Activated CD4-positive, alpha-beta memory T cell treated with anti-CD3 and anti-CD28 coated beads, Interleukin-2, amount 10 ng/mL, durations not matched to agents 7 days and 5 days (primary cell): ENCODE measurements around the gene PANX2. TPM values are rescaled to one million over a fixed set of nuclear protein-coding genes. Genes with fewer than 3 reads are reported as not detected.

Experiments used
- CTCF ChIA-PET: fragments of 350-600 bp; sonication (Branson Sonifier 250); formaldehyde crosslinking; loops from one replicate; lab custom pipeline; 2021; ENCODE audit warnings: antibody characterized with exemption, inconsistent platforms; lab: Charles Lee
- POLR2A ChIA-PET: fragments of 350-600 bp; sonication (Branson Sonifier 250); formaldehyde crosslinking; loops from one replicate; lab custom pipeline; 2021; ENCODE audit warnings: antibody characterized with exemption; lab: Charles Lee
- DNase-seq: peaks from one replicate; pipeline ENCODE4 v3.0.0-alpha.2; 2020
- H3K27ac Mint-ChIP-seq: one replicate; pipeline ENCODE4 v1.8.0; 2021; ENCODE audit warnings: mild to moderate bottlenecking, mixed read lengths
- H3K27me3 Mint-ChIP-seq: one replicate; pipeline ENCODE4 v1.8.0; 2021; ENCODE audit warnings: mixed read lengths
- H3K36me3 Mint-ChIP-seq: one replicate; pipeline ENCODE4 v1.8.0; 2021; ENCODE audit warnings: low read depth, mixed read lengths
- H3K4me1 Mint-ChIP-seq: one replicate; pipeline ENCODE4 v1.8.0; 2021; ENCODE audit warnings: mixed read lengths
- H3K4me3 Mint-ChIP-seq: one replicate; pipeline ENCODE4 v1.8.0; 2021; ENCODE audit warnings: mild to moderate bottlenecking, mixed read lengths
- H3K9me3 Mint-ChIP-seq: one replicate; pipeline ENCODE4 v1.8.0; 2021; ENCODE audit warnings: mixed read lengths
- total RNA-seq, 2 experiments: library from RNA; stranded (reverse); gene quantifications; one replicate each; pipeline ENCODE4 v1.2.3, GENCODE V29; 2021

PANX2 gene
- total RNA-seq, 2 experiments from 2014 or later, result 0.83 to 0.88 TPM

DNA sequence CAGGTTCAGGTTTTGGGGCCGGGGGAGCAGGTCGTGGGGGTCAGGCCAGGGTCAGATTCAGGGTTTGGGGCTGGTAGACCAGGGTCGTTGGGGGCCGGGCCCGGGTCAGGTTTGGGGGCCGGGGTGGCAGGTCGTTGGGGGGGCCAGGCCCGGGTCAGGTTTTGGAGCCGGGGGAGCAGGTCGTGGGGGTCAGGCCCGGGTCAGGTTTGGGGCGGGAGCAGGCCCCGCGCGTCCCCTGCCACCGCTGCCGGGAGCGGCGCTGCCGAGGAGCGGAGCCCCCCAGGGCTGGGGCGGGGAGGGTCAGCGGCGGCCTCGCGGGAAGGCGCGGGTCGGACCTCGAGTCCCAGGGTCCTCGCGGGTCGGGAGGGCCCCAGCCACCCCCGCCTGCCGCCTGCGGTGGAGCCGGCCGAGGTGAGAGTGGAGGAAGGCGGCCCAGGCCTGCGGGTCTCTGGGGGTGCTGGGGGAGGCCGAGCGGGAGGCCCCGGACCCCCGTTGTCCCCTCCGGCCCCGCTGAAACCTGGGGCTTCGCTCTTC lies 15.7 kb downstream of the PANX2 start:
- peaks cover 16% of the 10 kb centered on the region for H3K36me3 Mint-ChIP-seq
- POLR2A ChIA-PET, result interaction anchor here (0.8 to 1.8 kb wide), 4 partner anchors 23 to 397 kb away, joined by 3 to 6 read pairs (median 4); partner anchors contain the start of genes CHKB and SCO2
- DNase-seq, result no peak
- H3K9me3 Mint-ChIP-seq, result no peaks in the 10 kb centered on the region
- CTCF ChIA-PET, result interaction anchor here (1.6 kb wide), 1 partner anchor 340 kb away, joined by 3 read pairs; no protein-coding TSS in a partner anchor
- H3K4me1 Mint-ChIP-seq, result peaks cover 40% of the 10 kb centered on the region
- H3K27ac Mint-ChIP-seq, result peak overlapping the region; percentile 92
- no peaks in the 10 kb centered on the region for H3K27me3 Mint-ChIP-seq
- peak overlapping the region; percentile 96 for H3K4me3 Mint-ChIP-seq

DNA sequence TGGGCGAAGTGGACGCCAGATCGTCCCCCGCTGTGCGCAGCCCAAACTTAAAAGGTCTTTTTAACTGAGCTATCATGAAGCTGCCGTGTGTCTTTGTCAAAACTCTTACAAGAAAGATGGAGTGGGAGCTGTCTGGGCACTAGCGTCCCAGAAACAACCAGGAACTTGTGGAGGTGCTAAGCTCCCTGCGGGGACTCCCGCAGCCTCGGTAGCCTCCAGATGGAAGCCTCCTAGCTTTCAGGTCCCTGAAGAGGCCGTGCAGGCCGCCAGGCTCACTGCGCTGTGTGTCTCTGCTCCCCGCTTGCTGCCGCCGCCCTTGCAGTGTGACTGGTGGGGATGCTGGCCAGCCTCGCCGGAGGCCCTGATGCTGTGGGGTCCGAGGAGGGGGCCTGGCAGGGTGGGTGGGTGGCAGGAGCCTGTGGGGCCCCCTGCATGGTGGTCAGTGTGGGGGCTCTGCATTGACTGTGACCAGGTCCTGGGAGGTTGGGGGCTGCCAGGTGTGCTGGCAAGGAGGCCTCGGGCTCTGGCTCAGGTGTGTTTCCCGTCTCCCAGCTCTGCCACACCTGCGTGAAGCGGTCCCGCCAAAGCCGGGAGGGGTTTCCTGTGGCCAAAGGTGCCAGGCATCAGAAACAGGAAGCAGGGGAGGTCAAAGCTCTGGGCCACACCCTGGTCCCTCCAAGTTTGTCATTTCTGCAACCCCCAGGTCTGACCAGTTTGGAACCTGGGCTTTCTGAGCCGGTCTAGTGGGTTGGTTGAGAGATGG lies 16.4 kb downstream of the PANX2 start:
- Mint-ChIP-seq H3K27me3 (no peaks in the 10 kb centered on the region), H3K4me1 (peaks cover 47% of the 10 kb centered on the region), H3K27ac (peak overlapping the region; percentile 92), H3K36me3 (peaks cover 23% of the 10 kb centered on the region), H3K9me3 (no peaks in the 10 kb centered on the region), H3K4me3 (peak overlapping the region; percentile 96)
- POLR2A ChIA-PET, result interaction anchor here (0.8 to 1.8 kb wide), 6 partner anchors 20 to 396 kb away, joined by 3 to 6 read pairs (median 4); partner anchors contain the start of genes CHKB, HDAC10 and SCO2
- CTCF ChIA-PET, result interaction anchor here (0.8 to 1.6 kb wide), 4 partner anchors 9 to 339 kb away, joined by 3 to 5 read pairs (median 3); no protein-coding TSS in a partner anchor
- DNase-seq, result peak; percentile 36

DNA sequence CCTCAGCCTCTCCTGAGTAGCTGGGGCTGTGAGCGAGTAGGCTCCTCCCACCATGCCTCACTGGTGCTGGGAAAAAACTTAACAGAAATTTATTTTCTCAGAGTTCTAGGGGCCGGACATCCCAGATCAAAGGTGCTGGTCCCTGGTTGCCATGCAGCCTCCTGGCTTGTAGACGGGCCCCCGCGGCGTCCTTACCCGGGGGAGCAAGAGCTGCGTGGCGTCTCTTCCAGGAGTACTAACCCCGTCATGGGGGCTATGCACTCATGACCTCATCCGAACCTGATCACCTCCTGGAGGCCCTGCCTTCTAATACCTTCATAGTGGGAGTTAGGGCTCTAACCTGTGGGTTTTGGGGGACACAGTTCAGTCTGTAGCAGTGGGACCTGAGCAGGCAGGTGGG lies 17.8 kb downstream of the PANX2 start:
- peak overlapping the region; percentile 10 for H3K4me3 Mint-ChIP-seq
- no peak for DNase-seq
- H3K9me3 Mint-ChIP-seq, result no peaks in the 10 kb centered on the region
- H3K36me3 Mint-ChIP-seq, result peaks cover 35% of the 10 kb centered on the region
- peaks cover 59% of the 10 kb centered on the region for H3K4me1 Mint-ChIP-seq
- peak overlapping the region; percentile 95 for H3K27ac Mint-ChIP-seq
- no peaks in the 10 kb centered on the region for H3K27me3 Mint-ChIP-seq
- ChIA-PET POLR2A (no interaction called here), CTCF (interaction anchor here (1.3 kb wide), 1 partner anchor 56 kb away, joined by 3 read pairs; no protein-coding TSS in a partner anchor)

DNA sequence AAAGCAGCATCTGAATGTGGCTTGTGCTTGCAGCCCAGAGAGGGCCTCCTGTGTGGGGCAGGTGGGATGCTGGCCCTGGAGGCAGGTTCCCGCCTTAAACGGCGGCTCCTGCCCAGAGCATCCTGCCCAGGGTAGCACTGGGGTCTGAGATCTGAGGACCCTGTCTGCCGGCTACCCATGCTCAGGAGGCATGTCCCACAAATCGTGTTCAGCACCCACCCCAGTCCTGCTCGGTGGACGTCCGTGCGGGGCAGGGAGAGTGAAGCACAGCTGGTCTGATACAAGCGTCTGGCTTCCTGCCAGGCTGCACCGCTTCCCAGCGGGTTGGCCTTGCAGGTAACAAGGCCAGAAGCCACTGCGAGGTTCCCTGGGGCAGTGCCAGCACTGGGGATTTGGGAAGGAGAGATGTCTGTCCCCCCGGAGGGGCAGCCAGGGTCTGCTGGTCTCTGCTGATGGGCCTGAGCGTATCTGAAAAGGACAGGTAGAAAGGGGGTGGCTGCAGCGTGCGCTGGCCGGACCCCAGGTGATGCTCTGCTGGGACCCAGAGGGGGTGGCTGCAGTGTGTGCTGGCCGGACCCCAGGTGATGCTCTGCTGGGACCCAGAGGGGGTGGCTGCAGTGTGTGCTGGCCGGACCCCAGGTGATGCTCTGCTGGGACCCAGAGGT lies 18.8 kb downstream of the PANX2 start:
- Mint-ChIP-seq H3K36me3 (peaks cover 35% of the 10 kb centered on the region), H3K4me1 (peaks cover 57% of the 10 kb centered on the region), H3K27me3 (no peaks in the 10 kb centered on the region), H3K4me3 (peak overlapping the region; percentile 79), H3K9me3 (no peaks in the 10 kb centered on the region), H3K27ac (peak overlapping the region; percentile 95)
- ChIA-PET CTCF (interaction anchor here (2.2 kb wide), 1 partner anchor 41 kb away, joined by 6 read pairs; no protein-coding TSS in a partner anchor), POLR2A (interaction anchor here (1.6 to 3.6 kb wide), 8 partner anchors 10 to 432 kb away, joined by 5 to 26 read pairs (median 12); partner anchors contain the start of genes SCO2 and SELENOO)
- no peak for DNase-seq

DNA sequence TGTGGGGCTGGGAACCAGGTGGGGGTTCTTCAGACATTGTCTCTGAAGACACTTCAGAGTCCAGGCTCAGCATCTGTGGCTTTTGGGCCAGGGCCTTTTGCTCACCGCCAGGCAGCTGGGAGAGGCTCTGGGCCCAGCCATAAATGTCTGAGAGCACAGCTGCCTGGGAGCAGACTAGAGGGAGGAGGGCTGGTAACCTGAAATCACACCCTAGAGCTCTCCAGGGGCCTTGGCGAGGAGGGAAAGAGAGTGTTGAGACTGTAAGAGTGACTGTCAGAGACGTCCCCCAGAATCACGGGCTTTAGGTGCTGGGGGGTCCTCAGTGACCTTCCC lies 19.3 kb downstream of the PANX2 start:
- ChIA-PET CTCF (interaction anchor here (2.2 kb wide), 1 partner anchor 41 kb away, joined by 6 read pairs; no protein-coding TSS in a partner anchor), POLR2A (interaction anchor here (0.9 to 3.6 kb wide), 13 partner anchors 9 to 432 kb away, joined by 4 to 26 read pairs (median 9); partner anchors contain the start of genes HDAC10, SCO2, SELENOO and TUBGCP6)
- H3K27me3 Mint-ChIP-seq, result no peaks in the 10 kb centered on the region
- H3K4me1 Mint-ChIP-seq, result peaks cover 55% of the 10 kb centered on the region
- no peak for DNase-seq
- H3K27ac Mint-ChIP-seq, result peak overlapping the region; percentile 95
- H3K36me3 Mint-ChIP-seq, result peaks cover 36% of the 10 kb centered on the region
- peak overlapping the region; percentile 79 for H3K4me3 Mint-ChIP-seq
- H3K9me3 Mint-ChIP-seq, result no peaks in the 10 kb centered on the region

DNA sequence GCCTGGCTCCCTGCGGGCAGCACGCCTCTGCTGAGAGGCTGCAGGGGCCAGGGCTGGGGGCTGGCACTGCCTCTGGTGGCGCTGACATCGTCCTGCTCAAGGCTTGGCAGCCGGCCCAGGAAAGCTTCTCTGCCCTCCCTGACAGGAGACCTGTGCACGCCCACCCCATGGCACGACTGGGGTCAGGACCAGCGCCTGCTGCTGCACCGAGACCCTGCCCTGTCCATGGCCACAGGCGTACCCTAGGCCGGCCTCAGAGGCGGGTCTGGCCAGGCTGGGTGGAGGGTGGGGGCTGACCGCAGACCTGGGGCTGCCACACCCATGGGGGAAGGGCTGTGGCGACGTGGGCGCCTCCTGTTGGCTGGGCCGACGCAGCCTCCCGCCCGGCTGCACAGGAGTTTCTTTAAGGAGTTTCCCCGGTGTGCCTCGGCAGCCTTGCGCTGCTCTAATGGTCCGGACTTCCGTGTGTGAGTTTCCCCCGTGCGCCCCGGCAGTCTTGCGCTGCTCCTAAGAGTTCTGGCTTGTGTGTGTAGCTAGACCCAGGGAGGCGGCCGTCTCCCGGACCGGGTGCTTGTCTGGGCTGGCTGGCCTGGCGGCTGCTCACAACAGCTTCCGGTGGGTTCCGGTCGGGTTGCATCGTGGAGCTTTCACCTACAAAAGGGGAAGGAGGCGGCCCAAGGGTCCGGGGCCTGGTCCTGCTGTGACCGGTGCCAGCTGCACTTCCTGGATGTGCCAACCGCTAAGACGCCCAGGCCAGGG lies 19.8 kb downstream of the PANX2 start:
- Mint-ChIP-seq H3K4me1 (peaks cover 57% of the 10 kb centered on the region), H3K9me3 (no peaks in the 10 kb centered on the region), H3K36me3 (peaks cover 41% of the 10 kb centered on the region), H3K4me3 (peak overlapping the region; percentile 79), H3K27ac (peak overlapping the region; percentile 95), H3K27me3 (no peaks in the 10 kb centered on the region)
- DNase-seq, result peak; percentile 87
- CTCF ChIA-PET, result interaction anchor here (1.0 to 2.2 kb wide), 7 partner anchors 10 to 355 kb away, joined by 3 to 7 read pairs (median 3); partner anchors contain the start of genes KLHDC7B and SCO2
- POLR2A ChIA-PET, result interaction anchor here (0.7 to 3.6 kb wide), 27 partner anchors 9 to 431 kb away, joined by 3 to 26 read pairs (median 6); partner anchors contain the start of genes HDAC10, SCO2, SELENOO and TUBGCP6

DNA sequence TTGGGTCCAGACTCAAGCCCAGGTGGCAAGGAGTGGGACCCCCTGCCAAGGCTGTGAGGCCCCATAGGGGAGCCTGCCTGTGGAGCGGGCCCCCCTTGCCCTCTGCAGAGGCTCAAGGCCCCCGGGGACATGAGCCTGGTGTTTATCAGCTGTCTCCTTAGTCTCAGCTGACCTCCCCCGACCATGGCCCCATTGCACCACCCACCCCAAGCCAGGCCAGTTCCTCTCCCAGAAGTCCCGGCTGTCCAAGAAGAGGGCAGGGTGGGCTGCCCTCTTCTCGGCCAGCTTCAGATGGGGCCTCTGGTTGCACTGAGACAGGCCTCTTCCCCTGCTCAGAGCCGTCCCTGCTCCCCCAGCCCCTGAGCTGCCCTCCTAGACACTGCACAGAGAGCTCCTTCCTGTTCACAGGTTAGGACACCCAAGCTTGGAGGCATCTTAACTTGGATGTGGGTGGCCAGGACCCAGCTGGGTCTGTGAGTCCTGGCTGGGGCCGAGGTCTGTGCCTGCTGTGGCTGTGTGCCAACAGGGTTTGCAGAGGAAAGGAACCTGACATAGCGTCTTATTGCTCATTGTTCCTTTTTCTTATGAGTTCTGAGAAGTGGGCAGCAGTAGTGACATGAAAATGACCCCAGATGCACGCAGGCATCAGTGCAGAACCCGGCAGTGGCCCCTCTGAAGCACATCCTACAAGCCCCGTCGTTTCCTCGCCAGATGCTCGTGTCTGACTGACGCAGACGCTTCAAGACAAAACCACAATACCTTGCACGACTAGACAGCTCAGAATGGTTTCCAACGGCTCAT lies 20.6 kb downstream of the PANX2 start:
- Mint-ChIP-seq H3K27ac (peak overlapping the region; percentile 95), H3K4me3 (peak overlapping the region; percentile 79), H3K27me3 (no peaks in the 10 kb centered on the region), H3K9me3 (no peaks in the 10 kb centered on the region), H3K36me3 (peaks cover 43% of the 10 kb centered on the region), H3K4me1 (peaks cover 55% of the 10 kb centered on the region)
- ChIA-PET CTCF (interaction anchor here (1.0 to 2.2 kb wide), 9 partner anchors 11 to 354 kb away, joined by 3 to 9 read pairs (median 3); partner anchors contain the start of genes KLHDC7B and SCO2), POLR2A (interaction anchor here (0.7 to 3.6 kb wide), 29 partner anchors 8 to 431 kb away, joined by 3 to 26 read pairs (median 6); partner anchors contain the start of genes HDAC10, SCO2, SELENOO and TUBGCP6)
- peak; percentile 82 for DNase-seq

DNA sequence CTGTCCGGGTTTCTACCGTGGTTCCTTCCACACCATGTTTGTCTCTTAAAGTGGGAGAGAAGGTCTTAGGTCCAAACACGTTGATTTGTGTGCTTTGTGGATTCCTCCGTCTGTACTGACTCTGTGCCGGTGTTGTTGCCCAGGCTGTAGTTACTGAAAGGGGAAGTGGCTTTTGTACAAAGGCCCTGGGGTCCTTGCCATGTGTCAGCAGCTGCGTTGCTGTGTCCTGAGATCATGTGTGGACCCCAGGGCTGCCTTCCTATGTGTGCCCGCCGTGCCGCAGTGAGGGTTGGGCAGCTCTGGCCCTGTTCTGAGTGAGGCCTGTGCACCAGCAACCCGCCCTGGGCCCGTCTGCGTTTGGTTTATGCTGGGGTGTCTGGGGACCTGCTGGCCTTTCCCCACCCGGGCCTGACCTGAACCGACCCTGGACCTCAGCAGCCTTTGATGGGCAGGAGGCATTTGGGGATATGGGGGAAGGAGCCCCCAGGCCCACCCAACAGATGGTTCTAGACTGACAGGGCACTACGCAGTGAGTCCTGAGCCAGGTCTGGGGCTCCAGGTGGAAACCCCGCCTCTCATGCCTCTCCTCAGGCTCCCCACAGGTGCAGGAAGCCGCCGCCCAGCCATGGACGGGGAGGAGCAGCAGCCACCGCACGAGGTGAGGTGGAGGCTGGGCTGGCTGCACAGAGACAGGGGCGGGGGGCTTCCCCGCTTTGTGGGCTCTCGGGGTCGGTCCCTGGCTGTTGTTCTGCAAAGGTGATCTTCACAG lies 22.1 kb downstream of the PANX2 start:
- no peaks in the 10 kb centered on the region for H3K9me3 Mint-ChIP-seq
- peaks cover 48% of the 10 kb centered on the region for H3K4me1 Mint-ChIP-seq
- ChIA-PET POLR2A (interaction anchor here (1.3 to 3.6 kb wide), 5 partner anchors 9 to 347 kb away, joined by 3 to 26 read pairs (median 14); partner anchors contain the start of genes HDAC10, SCO2 and SELENOO), CTCF (interaction anchor here (1.3 to 2.0 kb wide), 2 partner anchors 14 to 48 kb away, joined by 3 to 9 read pairs; no protein-coding TSS in a partner anchor)
- no peaks in the 10 kb centered on the region for H3K27me3 Mint-ChIP-seq
- peaks cover 36% of the 10 kb centered on the region for H3K36me3 Mint-ChIP-seq
- H3K4me3 Mint-ChIP-seq, result peak overlapping the region; percentile 79
- peak overlapping the region; percentile 95 for H3K27ac Mint-ChIP-seq
- peak; percentile 50 for DNase-seq

DNA sequence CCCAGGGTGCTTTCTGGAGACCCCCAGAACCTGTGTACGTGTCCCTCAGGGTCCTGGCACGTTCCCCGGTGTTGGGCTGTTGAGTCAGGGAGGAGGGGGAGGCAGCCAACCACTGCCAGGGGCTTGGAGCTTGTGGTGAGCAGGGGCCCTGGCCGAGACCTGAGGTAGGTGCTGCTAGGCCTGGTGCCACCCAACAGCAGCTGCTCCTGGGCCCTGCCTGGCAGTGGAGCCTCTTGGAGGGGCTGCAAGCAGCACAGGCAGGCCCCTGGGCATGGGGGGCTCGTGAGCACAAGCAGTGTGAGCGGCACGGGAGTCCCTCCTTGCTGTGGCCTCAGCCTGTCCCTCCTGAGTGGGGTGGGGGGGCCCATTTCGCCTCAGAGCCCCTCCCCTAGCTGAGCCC lies 23.1 kb downstream of the PANX2 start:
- Mint-ChIP-seq H3K27ac (no peak overlapping the region), H3K36me3 (peaks cover 38% of the 10 kb centered on the region), H3K27me3 (no peaks in the 10 kb centered on the region), H3K4me1 (peaks cover 40% of the 10 kb centered on the region), H3K4me3 (no peak overlapping the region), H3K9me3 (no peaks in the 10 kb centered on the region)
- ChIA-PET CTCF (no interaction called here), POLR2A (interaction anchor here (1.3 kb wide), 2 partner anchors 10 to 13 kb away, joined by 3 read pairs; no protein-coding TSS in a partner anchor)
- DNase-seq, result no peak

DNA sequence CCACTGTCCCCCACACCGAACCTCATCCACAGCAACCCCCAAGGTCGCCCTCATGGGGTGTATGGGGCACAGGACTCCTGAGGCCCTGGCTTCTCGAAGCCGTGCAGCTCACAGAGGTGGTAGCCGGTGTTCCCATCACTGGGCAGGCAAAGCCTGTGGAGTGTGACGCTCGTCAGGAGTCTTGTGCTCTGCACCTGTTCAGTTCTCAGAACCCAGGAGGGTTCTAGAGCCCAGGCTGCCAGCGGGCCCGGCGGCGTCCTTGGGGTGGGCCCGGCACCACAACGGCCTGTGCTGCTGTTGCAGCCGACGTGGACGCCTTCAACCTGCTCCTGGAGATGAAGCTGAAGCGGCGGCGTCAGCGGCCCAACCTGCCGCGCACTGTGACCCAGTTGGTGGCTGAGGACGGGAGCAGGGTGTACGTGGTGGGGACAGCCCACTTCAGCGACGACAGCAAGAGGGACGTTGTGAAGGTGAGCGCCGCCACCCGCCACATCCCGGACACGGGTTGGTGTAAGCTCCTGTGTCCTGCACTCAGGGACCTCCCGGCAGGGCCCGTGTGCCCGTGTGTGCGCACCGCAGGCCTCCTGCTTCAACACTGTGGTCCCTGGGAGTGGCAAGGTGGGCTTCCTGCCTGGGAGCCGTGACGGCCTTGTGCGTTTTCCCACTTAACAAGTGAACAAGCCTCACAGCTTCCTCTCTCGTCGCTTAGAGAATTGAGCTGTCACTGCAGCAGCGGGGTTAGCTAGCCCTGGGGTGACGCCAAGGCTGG lies 23.7 kb downstream of the PANX2 start:
- CTCF ChIA-PET, result no interaction called here
- Mint-ChIP-seq H3K27me3 (no peaks in the 10 kb centered on the region), H3K27ac (no peak overlapping the region), H3K9me3 (no peaks in the 10 kb centered on the region), H3K4me3 (no peak overlapping the region), H3K4me1 (peaks cover 34% of the 10 kb centered on the region), H3K36me3 (peaks cover 38% of the 10 kb centered on the region)
- POLR2A ChIA-PET, result interaction anchor here (1.3 kb wide), 1 partner anchor 10 kb away, joined by 3 read pairs; no protein-coding TSS in a partner anchor
- DNase-seq, result no peak
